HepG2 (cell line): Measurements from ENCODE around the gene POLE.

Experiments
- CTCF ChIP-seq: sonication (generic); formaldehyde crosslinking; IDR thresholded peaks from 2 replicates; pipeline ENCODE4 v1.5.0; 2020; ENCODE audit warnings: mild to moderate bottlenecking, missing genetic modification reagents, moderate library complexity
- GATA4 ChIP-seq: sonication (generic); IDR thresholded peaks from 2 replicates; pipeline ENCODE4 v1.6.1; 2016; ENCODE audit warnings: antibody characterized with exemption, low read depth, borderline replicate concordance
- LCORL ChIP-seq, 2 experiments: fragments of 450-650 bp in 1 of 2; sonication (generic) in 1 of 2; formaldehyde crosslinking in 1 of 2; IDR thresholded peaks; 2 replicates each; pipeline versions ENCODE4 v1.5.0 to v1.6.1; 2017 to 2020; ENCODE audit warnings: antibody characterized with exemption in 1 of 2, missing genetic modification reagents in 1 of 2
- MXI1 ChIP-seq: IDR thresholded peaks from 3 replicates; pipeline ENCODE4 v1.6.1; 2012; ENCODE audit warnings: low read depth, low read length, inconsistent platforms, borderline replicate concordance
- PBX2 ChIP-seq: IDR thresholded peaks from 2 replicates; pipeline ENCODE4 v1.6.1; 2016; ENCODE audit warnings: control low read depth
- SRSF9 ChIP-seq: fragments of 200-400 bp; formaldehyde crosslinking; IDR thresholded peaks from 2 replicates; pipeline ENCODE4 v1.6.1; 2018; ENCODE audit warnings: borderline replicate concordance, mild to moderate bottlenecking, low read depth, low read length; ENCODE audit not compliant: insufficient read depth, poor library complexity, severe bottlenecking
- TEAD3 ChIP-seq: optimal IDR thresholded peaks from 2 replicates; pipeline ENCODE3; 2016; ENCODE audit warnings: borderline replicate concordance
- ZBTB2 ChIP-seq: sonication (generic); formaldehyde crosslinking; IDR thresholded peaks from 2 replicates; pipeline ENCODE4 v1.8.0; 2022; ENCODE audit warnings: low read depth, missing genetic modification reagents
- ZNF138 ChIP-seq: sonication (generic); formaldehyde crosslinking; IDR thresholded peaks from 2 replicates; pipeline ENCODE4 v1.5.0; 2020; ENCODE audit warnings: mild to moderate bottlenecking, low read depth, missing genetic modification reagents
- ZNF143 ChIP-seq: sonication (generic); formaldehyde crosslinking; IDR thresholded peaks from 2 replicates; pipeline ENCODE4 v1.4.0; 2020; ENCODE audit warnings: missing genetic modification reagents
- TF ChIP-seq, protein P1 (sequence below): sonication (generic); formaldehyde crosslinking; IDR thresholded peaks from 2 replicates; pipeline ENCODE4 v1.5.1; 2020; ENCODE audit warnings: missing genetic modification reagents, mild to moderate bottlenecking, borderline replicate concordance
- TF ChIP-seq, protein P2 (sequence below): sonication (generic); formaldehyde crosslinking; IDR thresholded peaks from 2 replicates; pipeline ENCODE4 v1.4.0; 2020; ENCODE audit warnings: missing genetic modification reagents

- TF ChIP-seq PBX2 (CRISPR knock-in tag) (no peak), MXI1 (no peak), CTCF (no peak), SRSF9 (no peak), ZBTB2 (no peak), ZNF138 (CRISPR knock-in tag) (no peak), TEAD3 (no peak), ZNF143 (CRISPR knock-in tag) (no peak), GATA4 (no peak), LCORL (IDR thresholded peaks at IDR 0.05) (no peak), LCORL (CRISPR knock-in tag; IDR thresholded peaks at IDR 0.05) (no peak)
- TF ChIP-seq, protein P1, sequence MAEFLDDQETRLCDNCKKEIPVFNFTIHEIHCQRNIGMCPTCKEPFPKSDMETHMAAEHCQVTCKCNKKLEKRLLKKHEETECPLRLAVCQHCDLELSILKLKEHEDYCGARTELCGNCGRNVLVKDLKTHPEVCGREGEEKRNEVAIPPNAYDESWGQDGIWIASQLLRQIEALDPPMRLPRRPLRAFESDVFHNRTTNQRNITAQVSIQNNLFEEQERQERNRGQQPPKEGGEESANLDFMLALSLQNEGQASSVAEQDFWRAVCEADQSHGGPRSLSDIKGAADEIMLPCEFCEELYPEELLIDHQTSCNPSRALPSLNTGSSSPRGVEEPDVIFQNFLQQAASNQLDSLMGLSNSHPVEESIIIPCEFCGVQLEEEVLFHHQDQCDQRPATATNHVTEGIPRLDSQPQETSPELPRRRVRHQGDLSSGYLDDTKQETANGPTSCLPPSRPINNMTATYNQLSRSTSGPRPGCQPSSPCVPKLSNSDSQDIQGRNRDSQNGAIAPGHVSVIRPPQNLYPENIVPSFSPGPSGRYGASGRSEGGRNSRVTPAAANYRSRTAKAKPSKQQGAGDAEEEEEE: no peak
- TF ChIP-seq, protein P2, sequence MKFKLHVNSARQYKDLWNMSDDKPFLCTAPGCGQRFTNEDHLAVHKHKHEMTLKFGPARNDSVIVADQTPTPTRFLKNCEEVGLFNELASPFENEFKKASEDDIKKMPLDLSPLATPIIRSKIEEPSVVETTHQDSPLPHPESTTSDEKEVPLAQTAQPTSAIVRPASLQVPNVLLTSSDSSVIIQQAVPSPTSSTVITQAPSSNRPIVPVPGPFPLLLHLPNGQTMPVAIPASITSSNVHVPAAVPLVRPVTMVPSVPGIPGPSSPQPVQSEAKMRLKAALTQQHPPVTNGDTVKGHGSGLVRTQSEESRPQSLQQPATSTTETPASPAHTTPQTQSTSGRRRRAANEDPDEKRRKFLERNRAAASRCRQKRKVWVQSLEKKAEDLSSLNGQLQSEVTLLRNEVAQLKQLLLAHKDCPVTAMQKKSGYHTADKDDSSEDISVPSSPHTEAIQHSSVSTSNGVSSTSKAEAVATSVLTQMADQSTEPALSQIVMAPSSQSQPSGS (CRISPR knock-in tag): no peak
These were observed 53.7 kb downstream of the POLE start for GRCh38 chr12:132633398-132633797.
